Stimulated activated CD4-positive, alpha-beta T cell treated with anti-CD3 and anti-CD28 coated beads, Interleukin-12 subunit alpha, Interleukin-12 subunit beta, amount 100 ng/mL, for 24 hours (primary cell): ENCODE results near the gene SERPINB8.
A peak's percentile ranks its signal among the peaks of the same experiment; 100 is the strongest.

Experiments used
- DNase-seq, 2 experiments: peaks; one replicate each; pipeline ENCODE4 v3.0.0-alpha.2; 2020; ENCODE audit warnings: low read depth in 2 of 2

SERPINB8 gene

DNA sequence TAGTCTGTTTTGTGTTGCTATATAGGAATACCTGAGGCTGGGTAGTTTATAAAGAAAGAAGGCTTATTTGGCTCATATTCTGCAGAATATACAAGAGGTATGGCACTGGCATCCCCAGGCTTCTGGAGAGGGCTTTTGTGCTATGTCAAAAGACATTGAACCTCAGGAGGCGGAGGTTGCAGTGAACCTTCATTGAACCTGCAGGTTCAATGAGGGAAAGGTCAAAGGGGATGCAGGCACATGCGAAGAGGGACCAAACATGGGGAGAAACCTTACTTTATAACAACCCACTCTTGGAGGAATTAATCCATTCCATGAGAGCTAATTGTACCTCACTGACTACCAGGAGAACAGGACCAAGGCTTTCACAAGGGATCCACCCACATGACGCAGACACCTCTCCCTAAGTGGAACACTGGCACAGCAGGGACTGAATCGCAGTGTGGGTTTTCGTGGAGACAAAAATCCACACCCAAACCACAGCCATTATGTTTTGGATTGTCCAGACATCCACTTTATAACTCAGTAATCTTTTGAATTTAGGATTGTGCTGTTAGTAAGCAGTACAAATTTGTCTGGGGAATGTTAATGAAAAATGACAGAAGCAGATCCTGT lies 4.1 kb upstream of the SERPINB8 start:
- DNase-seq = no peak

DNA sequence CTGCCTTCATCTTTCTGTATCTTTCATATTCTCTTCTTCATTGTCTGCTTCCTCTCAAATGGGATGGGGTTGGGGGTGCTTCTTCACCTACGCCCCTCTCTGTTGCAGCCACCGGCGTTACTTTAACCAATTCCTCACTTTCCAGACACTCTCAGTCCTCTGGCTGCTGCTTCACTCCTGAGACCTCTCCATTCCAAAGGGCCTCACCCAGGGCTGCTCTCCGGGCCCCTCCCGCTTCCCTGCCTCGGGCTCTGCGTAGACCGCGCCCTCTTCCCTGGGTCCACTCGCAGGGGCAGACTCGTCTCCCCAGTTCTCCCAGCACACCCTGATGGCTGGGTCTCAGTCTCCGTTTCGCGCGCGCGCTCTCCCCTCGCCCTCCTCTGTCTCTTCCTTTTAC lies 926 bp downstream of the SERPINB8 start:
- DNase-seq = no peak

DNA sequence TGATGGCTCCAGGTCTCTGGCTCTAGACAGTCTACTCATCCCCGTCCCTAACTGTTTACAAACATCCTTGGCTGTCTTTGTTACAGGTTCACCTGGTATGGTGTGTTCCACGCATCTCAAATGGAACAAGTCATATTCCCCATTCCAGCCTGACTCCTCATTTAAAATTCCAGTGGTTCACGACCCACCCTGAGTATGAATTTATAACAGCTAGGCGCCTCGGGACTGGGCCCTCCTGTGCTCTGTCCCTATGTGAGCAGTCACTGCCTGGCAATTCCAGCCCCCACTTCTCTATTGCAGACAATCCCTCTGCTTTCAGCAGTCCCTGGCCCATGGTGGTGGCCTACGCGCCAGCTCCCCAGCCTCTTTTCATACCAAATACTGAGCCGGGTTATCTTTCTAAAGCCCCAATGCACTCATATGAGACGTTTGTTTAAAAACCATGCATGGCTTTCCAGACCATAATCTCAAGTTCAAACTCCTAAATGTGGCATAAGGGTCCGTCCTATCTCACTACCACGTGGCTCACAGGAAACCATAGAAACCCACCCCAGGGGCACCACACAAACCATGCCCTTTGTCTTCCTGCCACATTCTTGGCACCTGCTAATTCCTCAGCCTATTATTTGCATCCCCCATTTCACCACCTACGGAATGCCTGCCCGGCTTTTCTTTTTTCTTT lies 1.6 kb downstream of the SERPINB8 start:
- no peak for DNase-seq

DNA sequence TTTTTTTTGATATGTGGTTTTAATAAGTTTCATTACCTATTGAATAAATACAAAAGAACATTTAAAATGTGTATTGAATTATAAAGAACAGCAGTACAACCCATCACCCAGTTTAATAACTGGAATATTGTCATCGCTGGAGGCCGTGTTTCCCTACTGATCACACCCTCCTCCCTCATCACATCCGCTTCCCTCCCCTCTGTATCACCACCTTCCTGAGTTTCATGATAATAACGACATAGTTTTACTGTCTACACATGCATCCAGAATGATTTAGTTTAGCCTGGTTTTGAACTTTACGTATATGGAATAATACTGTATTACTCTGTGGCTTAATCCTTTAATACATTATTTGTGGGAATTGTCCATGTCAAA lies 2.1 kb downstream of the SERPINB8 start:
- DNase-seq = no peak

DNA sequence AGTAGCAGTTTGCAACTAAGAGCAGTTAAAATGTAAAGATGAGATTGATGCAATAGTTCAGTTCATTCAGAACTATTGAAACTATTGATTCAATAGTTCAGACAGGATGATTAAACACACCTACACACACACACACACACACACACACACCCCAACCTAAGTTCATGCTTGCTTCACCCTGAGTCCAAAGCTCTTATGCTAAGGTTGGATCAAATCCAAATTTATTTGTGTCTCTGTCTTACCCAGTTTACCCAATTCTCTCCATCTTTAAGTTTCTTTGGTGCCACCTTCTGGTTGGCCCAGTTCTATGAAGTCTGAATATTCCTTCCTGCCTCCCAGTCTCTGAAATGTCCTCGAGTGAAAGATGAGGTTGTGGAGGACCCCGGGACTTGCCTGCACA lies 5.1 kb downstream of the SERPINB8 start:
- no peak for DNase-seq

DNA sequence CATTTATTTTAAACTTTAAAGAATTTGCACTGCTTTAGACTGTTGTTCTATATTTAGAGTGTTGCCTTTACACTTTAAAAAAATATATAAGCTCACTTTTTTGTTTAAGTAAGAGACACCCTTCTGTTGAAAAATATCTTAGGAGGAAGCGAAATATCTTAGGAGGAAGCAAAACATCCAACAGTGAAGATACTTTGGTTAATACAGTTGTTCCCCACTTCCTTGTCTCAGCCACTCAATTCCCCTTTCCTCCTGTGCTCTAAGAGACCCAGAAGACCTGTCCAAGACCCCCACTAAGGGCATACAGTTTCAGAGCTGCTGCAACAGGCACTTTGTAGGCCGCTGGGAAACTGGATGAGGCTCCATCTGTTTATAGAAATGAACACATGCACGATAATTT lies 5.7 kb downstream of the SERPINB8 start:
- no peak for DNase-seq

DNA sequence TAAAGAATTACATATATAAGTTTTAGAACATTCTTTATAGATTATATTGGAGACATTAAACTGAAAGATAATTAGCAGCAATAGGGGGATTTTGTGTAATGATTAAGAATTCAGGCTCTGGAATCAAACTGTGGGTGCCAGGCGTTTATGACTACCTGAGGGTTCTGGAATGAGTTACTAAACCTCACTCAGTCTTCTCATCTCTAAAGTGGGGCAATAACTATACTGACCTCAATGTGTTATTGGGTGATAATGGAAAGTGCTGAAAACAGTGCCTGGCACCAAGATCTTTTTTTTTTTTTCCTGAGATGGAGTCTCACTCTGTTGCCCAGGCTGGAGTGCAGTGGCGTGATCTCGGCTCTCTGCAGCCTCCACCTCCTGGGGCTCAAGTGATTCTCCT lies 7.2 kb downstream of the SERPINB8 start:
- no peak for DNase-seq

DNA sequence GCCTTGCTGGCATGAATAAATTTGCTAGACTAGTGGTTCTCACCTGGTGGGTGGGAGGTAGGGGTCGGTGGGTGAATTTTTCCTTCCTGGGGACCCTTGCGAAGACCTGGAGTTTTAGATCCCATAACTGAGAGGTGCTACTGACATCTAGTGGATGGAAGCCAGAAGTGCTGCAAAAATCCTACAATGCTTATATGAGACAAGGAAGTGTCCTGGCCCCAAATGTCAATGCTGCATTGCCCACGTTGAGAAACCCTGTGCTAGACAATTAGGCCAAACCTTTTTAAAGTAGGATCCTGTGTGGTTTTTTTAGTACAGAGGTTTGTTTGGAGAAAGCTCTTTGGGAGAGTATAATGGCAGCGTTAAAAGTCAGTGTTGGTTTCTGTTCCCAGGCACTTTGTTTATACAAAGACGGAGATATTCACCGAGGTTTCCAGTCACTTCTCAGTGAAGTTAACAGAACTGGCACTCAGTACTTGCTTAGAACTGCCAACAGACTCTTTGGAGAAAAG lies 9.6 kb downstream of the SERPINB8 start:
- no peak for DNase-seq

DNA sequence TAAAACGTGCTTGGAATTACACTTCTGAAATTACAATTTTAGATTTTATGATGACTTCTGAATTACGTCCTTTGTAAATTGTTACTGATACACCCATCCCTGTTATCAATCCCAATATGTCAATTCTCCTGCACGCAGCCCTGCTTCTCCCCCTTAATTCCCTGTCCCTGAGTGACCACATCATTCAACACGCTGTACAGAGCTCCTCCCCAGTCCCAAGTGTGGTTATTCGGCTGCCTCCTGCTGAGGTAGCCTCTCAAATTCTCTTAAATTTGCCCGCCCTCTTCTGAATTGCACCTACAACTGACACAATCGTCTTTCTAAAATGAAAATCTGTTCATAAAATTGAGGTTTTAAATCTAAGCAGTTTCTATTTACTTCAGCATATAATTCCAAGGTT lies 10.1 kb downstream of the SERPINB8 start:
- no peak for DNase-seq

DNA sequence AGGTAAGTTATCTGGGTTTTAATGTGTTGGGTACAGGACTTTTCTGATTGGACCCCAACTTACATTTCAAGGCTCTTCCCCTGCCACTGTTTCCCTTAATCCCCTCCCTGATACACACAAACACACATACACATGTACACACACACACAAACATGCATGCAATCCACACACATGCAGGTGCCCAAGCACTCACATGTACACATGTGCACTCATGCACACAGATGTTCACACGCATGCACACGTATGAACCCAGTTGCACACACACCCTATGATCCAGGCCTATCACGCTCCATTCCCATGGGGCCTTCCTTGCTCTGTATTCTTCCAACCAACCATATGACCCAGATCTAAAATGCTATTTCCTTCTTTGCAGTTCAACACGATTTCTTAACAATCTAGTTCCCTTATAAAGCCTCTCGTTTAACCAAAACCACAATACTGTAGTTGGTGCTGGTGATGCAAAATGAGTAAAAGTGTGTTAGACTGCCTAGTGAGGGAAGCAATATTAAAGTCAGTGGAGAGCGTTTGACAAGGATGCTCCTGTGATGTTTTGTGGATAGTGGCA lies 11.1 kb downstream of the SERPINB8 start:
- DNase-seq = no peak

DNA sequence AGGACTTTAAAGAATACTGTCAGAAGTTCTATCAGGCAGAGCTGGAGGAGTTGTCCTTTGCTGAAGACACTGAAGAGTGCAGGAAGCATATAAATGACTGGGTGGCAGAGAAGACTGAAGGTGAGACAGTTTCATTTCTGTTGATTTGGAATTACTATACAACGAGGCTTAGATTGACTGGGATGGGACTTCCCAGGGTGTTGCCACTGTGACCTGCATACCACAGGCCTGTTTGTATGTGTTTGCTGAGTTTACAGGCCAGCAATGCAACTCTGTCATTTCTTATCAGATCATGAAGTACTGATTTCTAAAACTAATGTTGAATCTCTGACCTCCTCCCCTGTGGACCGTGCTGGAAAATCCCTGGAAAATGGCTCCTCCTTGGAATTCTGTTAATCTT lies 11.8 kb downstream of the SERPINB8 start:
- DNase-seq = no peak

DNA sequence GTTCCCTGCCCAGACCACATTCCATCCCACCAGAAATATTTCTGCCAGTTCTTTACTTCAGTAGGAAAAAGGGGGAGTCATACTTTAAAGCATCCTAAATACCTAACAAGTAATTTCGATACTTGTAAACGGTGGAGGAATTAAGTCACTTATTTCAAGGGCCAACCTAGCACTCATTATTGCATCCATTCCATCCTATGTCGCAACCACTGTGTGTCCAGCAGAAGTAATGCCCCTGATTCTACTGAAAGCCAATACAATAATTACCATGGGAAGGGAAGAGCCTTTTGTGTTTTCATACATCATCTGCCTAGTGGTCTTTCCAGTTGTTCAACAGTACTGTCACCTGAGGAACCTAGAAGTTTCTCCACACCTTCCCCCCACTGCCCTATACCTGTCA lies 12.5 kb downstream of the SERPINB8 start:
- no peak for DNase-seq

DNA sequence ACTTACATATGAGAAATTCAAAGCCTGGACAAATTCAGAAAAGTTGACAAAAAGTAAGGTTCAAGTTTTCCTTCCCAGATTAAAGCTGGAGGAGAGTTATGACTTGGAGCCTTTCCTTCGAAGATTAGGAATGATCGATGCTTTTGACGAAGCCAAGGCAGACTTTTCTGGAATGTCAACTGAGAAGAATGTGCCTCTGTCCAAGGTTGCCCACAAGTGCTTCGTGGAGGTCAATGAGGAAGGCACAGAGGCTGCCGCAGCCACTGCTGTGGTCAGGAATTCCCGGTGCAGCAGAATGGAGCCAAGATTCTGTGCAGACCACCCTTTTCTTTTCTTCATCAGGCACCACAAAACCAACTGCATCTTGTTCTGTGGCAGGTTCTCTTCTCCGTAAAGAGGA lies 17.0 kb downstream of the SERPINB8 start:
- DNase-seq = no peak

DNA sequence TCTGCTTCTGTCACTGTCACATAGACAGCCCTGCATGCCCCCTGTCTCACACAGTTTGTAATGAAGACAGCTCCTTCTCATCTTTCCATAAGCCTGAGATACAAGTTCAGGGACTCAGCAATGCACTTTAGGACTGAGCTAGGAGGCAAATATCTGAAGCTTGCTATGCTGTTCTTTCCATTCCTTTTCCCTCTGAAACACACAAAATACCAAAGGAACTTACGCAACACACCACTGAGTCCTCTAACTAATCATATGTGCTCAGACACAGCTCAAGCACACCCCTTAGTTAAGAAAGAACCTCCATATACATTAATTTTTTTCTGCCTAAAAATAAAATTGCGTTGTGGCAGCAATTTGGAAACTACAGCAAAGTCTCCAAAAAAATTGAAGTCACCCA lies 17.9 kb downstream of the SERPINB8 start:
- DNase-seq = no peak

DNA sequence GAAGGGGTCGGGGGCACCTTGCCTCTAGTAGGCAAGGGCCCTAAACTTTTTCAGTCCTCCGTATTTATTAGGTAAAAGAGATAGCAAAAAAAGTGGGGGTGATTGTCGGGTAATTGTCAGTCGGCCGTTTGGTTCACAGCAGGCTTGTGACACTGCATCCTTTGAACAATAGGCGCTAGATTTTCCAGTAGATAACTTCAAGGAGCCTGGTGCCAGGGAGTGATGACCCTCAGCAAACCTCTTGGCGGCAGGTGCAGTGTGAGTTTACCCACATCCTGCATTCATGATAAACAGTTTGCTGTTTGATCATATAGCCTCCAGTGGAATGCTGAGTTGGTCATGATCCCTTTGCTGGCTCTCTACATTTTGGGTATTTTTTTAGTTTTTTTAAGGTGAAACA lies 22.9 kb downstream of the SERPINB8 start:
- no peak for DNase-seq

DNA sequence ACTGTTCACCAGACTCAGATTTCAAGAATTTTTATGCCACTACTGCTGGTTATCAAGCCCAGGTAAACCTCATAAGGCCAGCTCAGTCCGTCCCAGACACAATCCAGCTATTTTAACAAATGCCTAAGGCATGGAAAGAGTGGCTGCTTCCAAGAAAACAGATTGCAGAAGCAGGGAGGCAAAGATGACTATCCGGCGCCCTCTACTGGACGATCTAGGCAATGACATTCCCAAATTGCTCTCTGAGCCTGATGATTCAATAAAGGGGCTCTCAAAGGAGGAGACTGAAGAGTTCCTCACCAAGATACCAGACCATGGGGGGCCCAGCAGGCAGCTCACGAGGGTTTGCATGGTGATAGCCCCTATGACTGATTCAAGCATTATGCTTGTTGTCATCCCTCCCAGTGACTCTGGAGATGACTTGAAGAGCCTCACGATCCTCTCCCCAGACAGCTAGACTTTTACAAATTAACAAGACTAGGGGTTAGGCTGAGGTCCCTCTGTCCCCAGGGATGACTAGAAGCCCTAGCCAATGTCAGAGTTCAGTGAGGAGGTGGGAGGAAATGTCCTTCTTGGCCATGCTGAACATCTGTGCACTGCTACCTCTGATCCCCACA lies 25.0 kb downstream of the SERPINB8 start:
- DNase-seq = peak in 1 of 2 experiments; percentile 28

DNA sequence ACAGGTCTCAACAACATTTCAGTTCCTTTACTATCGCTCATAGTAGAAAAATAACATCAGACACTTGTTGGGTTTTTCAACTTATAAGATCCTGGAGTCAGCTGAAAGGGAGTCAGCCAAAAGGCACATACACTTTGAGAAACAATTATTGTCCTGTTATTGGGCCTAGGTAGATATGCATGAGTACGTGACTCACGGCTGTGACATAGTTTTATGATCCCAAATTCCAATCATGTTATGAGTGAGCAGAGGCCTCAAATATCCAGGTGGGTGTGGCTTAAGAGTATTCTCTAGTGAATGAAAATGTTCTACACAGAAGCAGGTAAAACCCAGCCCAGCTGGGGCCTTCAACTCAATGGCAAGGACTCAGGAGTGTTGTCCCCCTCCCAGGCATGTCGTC lies 27.2 kb downstream of the SERPINB8 start:
- no peak for DNase-seq

DNA sequence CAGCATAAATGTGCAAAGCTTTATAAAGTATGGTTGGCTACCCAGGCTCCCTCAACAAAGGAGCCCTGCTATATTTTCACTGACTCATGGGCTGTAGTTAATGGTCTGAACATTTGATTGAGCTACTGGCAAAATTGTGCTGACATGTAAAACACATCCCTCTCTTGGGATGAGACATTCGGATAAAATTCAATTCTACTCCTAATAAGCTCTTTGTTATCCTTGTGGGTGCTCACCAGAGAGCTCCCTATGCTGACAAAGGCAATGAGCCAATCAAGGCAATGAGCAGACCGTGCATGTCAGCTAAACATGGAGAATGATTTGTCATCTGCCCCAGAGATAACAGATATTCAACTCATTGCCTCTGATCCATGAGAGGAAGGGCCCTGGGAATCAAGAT lies 27.7 kb downstream of the SERPINB8 start:
- no peak for DNase-seq

DNA sequence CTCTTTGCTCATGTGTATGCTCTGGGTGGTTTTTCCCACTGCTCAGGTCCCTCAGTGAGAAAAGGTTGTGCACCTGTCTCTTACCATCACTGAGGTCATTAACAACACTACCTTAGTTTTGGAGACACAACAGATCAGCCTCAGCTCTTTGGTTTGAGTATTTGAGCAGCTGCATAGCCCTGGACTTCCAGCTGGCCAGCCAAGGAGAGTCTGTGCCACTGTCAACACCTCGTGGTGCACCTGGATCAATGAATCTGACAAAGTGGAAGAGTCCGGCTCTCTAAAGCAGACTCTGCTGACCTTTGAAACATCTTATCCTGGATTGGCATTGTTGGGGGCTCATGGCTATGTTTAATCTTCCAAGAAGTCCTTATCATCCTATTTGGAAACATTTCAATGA lies 30.0 kb downstream of the SERPINB8 start:
- no peak for DNase-seq

DNA sequence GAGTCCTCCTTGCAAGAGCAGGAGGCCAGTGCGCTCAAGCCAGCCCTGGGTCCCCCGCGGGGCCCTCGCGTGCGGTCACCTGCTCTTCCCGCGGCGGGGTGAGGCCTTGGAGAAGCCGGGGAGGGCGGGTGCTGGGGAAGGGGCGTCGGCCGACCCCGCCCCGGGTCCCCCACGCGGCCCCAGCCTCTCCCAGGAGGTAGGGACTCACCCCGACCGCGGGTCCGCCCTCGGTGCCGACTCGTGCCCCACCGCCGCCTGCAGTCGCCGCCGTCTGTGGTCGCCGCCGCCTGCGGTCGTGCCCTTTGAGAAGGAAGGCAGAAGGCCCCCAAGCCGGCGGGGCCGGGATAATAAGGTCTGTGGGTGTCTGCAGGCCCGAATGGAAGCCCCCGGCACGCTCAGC lies 32.7 kb downstream of the SERPINB8 start:
- DNase-seq = no peak

DNA sequence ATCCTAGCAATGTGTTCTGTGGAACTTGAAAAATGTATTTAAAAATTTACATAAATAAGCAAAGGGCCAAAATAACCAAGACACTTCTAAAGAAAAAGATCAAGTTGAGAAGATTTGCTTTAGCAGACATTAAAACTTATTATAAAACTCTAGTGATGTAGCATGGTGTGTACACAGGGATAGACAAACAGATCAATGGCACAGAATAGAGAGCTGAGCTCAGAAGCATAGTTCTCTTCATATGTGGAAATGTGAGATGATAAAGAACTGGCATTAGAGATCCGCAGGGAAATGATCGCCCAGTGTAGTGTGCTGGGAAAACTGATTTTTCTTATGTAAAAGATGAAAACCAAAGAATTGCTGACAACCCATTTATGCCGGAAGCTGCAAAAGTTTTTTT lies 39.4 kb downstream of the SERPINB8 start:
- DNase-seq = no peak

DNA sequence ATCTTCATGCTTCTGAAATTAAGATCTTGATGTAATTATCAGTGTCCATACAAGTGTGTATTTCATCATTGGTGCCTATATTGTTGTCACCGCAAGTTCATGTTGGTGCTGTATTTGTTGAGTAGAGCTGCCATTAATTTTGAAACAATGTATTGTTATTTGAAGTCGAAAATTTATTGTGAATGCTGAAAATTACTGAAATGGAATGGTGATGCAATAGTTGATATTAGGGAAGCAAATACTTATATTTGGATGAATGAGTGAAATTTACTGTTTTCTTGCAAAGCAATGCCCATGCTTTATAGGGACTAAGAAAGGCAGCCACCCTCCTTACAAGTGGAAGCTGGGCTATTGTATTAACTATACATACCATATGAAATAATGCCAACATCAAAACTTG lies 41.6 kb downstream of the SERPINB8 start:
- no peak for DNase-seq

DNA sequence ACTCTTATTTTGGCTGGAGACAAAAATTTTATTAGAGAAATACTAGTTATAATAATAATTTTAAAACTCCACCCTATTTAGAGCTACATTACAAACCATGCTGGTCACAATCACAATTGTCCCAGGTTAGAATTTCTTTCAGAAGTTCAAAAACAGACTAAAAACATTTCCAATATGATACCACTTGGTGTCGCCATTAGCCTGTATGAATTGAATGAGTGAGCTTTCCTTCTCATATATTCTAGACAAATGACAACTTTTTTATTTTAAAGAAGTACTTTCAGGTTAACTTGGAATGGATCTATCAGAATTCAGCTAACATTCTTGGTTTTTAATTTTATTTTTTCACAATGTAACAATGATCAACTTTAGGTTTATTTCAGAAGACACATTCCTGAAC lies 48.0 kb downstream of the SERPINB8 start:
- DNase-seq = no peak
